ENCODE data around the gene PARD3B. TPM values are rescaled to one million over a fixed set of nuclear protein-coding genes. Genes with fewer than 3 reads are reported as not detected.

PARD3B gene
- total and polyA plus RNA-seq, 7 donors: 3.2 to 64.0 (median 42.5) TPM

GRCh38 chr2:205001300-205001966 lies 456.2 kb downstream of the PARD3B start:
- TF ChIP-seq CTCF (IDR thresholded peaks at IDR 0.05): no peak
- TF ChIP-seq EP300 (IDR thresholded peaks at IDR 0.05): no peak
- TF ChIP-seq POLR2AphosphoS5 (IDR thresholded peaks at IDR 0.05): no peak
- no peak for TF ChIP-seq POLR2A (IDR thresholded peaks at IDR 0.05)
- Histone ChIP-seq H3K4me1 (no peaks in the 10 kb centered on the region), H3K27ac (no peak overlapping the region), H3K9me3 (no peaks in the 10 kb centered on the region), H3K4me3 (no peak overlapping the region), H3K36me3 (no peaks in the 10 kb centered on the region), H3K27me3 (no peaks in the 10 kb centered on the region)
- DNase-seq: no peak
- intact Hi-C loops (cut with DNase I): no loop called here
- 90 to 93% methylated on average over 8 of the region's 8 CpGs for WGBS, 2 donors

GRCh38 chr2:205002390-205002789 lies 457.1 kb downstream of the PARD3B start:
- 81 to 90% methylated on average over 3 of the region's 3 CpGs for WGBS, 2 donors
- no peak for DNase-seq
- Histone ChIP-seq H3K9me3 (peaks cover 0 to 3% (median 0%) of the 10 kb centered on the region in 4 donors), H3K27ac (no peak overlapping the region), H3K4me3 (no peak overlapping the region), H3K27me3 (no peaks in the 10 kb centered on the region), H3K36me3 (no peaks in the 10 kb centered on the region), H3K4me1 (no peaks in the 10 kb centered on the region)
- intact Hi-C loops (cut with DNase I): no loop called here
- TF ChIP-seq POLR2A (IDR thresholded peaks at IDR 0.05) (no peak), POLR2AphosphoS5 (IDR thresholded peaks at IDR 0.05) (no peak), CTCF (IDR thresholded peaks at IDR 0.05) (no peak), EP300 (IDR thresholded peaks at IDR 0.05) (no peak)

GRCh38 chr2:205003288-205003687 lies 458.0 kb downstream of the PARD3B start:
- H3K9me3 ChIP-seq: peaks cover 0 to 9% (median 0%) of the 10 kb centered on the region in 4 donors
- H3K36me3 ChIP-seq: no peaks in the 10 kb centered on the region
- TF ChIP-seq CTCF (IDR thresholded peaks at IDR 0.05) (no peak), POLR2AphosphoS5 (IDR thresholded peaks at IDR 0.05) (no peak), POLR2A (IDR thresholded peaks at IDR 0.05) (no peak), EP300 (IDR thresholded peaks at IDR 0.05) (no peak)
- H3K4me3 ChIP-seq: no peak overlapping the region
- 88 to 91% methylated on average over 4 of the region's 4 CpGs for WGBS, 2 donors
- DNase-seq: no peak
- no peak overlapping the region for H3K27ac ChIP-seq
- no peaks in the 10 kb centered on the region for H3K4me1 ChIP-seq
- H3K27me3 ChIP-seq: no peaks in the 10 kb centered on the region
- intact Hi-C loops (cut with DNase I): no loop called here

DNA sequence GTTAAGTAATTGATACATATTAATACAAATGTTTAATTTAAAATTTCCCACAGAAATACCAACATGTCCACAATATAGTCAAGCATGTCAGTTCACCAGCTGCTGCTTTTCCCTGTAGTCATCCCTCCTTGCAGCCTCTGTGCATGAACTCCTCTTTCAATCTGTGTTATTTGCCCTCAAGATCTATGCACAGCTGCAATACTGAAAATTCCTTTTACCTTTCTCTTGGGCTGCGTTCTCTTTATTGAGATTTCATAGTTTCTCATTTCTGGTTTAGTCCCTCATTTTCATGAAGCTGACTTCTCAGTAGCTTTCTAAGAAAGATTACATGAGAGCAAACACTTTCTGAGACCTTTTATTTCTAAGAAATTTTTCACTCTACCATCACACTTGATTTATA lies 464.9 kb downstream of the PARD3B start:
- no peak overlapping the region for H3K27ac ChIP-seq
- DNase-seq: no peak
- TF ChIP-seq POLR2AphosphoS5 (IDR thresholded peaks at IDR 0.05): no peak
- TF ChIP-seq EP300 (IDR thresholded peaks at IDR 0.05): no peak
- no peak for TF ChIP-seq POLR2A (IDR thresholded peaks at IDR 0.05)
- TF ChIP-seq CTCF (IDR thresholded peaks at IDR 0.05): no peak
- intact Hi-C loops (cut with DNase I): no loop called here
- peaks cover 0 to 27% (median 21%) of the 10 kb centered on the region in 4 donors for H3K4me1 ChIP-seq
- no peaks in the 10 kb centered on the region for H3K36me3 ChIP-seq
- H3K9me3 ChIP-seq: peaks cover 0 to 9% (median 0%) of the 10 kb centered on the region in 4 donors
- no peak overlapping the region for H3K4me3 ChIP-seq
- WGBS, 2 donors: 0% methylated on average over 1 of the region's 1 CpG
- H3K27me3 ChIP-seq: no peaks in the 10 kb centered on the region

DNA sequence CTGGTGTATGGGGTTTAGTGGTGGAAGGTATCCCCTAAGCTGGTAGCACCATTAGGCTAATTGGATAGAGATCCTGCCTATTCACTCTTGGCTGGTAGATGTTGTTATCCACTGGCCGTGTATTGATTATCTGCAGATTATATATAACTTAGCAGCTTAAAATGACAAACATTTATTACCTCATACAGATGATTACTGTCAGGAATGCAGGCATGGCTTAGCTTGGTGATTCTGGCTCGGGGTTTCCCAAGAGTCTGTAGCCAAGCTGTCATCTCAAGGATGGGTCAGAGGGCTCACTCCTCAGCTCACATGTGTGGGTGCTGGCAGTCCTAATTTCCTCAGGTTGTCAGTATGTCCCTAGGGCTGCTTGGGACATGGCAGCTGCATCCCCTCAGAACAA lies 465.8 kb downstream of the PARD3B start:
- H3K4me3 ChIP-seq: no peak overlapping the region
- DNase-seq: no peak
- no peaks in the 10 kb centered on the region for H3K36me3 ChIP-seq
- intact Hi-C loops (cut with DNase I): no loop called here
- peaks cover 0 to 27% (median 21%) of the 10 kb centered on the region in 4 donors for H3K4me1 ChIP-seq
- H3K27ac ChIP-seq: no peak overlapping the region
- no peaks in the 10 kb centered on the region for H3K27me3 ChIP-seq
- 79 to 83% methylated on average over 2 of the region's 2 CpGs for WGBS, 2 donors
- no peak for TF ChIP-seq EP300 (IDR thresholded peaks at IDR 0.05)
- TF ChIP-seq POLR2AphosphoS5 (IDR thresholded peaks at IDR 0.05): no peak
- TF ChIP-seq POLR2A (IDR thresholded peaks at IDR 0.05): no peak
- TF ChIP-seq CTCF (IDR thresholded peaks at IDR 0.05): no peak
- H3K9me3 ChIP-seq: peaks cover 0 to 9% (median 0%) of the 10 kb centered on the region in 4 donors

Measured in sigmoid colon (tissue), 7 donors.